A673 (cell line): ENCODE data around the gene GPN3.

Experiments
- EZH2 ChIP-seq: fragments of 200-600 bp; sonication (generic); IDR thresholded peaks from 2 replicates; pipeline ENCODE4 v1.6.1; 2017; ENCODE audit warnings: borderline replicate concordance, low read depth, mild to moderate bottlenecking, mixed read lengths, antibody characterized with exemption, low read length; ENCODE audit not compliant: poor library complexity, severe bottlenecking
- TF ChIP-seq, protein P1 (sequence below): fragments of 300-800, 200-600 bp; sonication (generic); conservative IDR thresholded peaks from 2 replicates; pipeline ENCODE4 v1.5.1; 2017; ENCODE audit warnings: low read depth, mild to moderate bottlenecking, antibody characterized with exemption, low read length, moderate library complexity, mixed read lengths

DNA sequence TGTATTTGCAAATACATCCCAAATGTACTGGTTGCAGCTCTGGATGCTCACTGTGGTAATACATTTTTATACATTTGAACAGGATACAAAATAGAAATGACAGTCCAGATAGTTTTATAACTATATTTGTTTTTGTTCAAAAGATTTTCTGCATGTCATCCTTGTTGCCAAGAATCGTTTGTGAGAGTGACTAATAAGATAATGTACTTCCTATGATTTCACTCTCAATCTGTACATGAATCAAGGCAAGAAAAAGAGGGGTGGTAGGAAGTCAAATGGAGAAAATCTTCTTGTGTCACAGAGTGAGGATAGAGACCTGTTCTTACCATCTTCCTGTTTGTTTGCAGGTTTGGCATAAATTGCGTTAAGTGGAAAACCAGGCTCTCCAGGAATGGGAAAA is 31.8 kb downstream of the GPN3 start:
- TF ChIP-seq EZH2, result no peak
- TF ChIP-seq, protein P1, sequence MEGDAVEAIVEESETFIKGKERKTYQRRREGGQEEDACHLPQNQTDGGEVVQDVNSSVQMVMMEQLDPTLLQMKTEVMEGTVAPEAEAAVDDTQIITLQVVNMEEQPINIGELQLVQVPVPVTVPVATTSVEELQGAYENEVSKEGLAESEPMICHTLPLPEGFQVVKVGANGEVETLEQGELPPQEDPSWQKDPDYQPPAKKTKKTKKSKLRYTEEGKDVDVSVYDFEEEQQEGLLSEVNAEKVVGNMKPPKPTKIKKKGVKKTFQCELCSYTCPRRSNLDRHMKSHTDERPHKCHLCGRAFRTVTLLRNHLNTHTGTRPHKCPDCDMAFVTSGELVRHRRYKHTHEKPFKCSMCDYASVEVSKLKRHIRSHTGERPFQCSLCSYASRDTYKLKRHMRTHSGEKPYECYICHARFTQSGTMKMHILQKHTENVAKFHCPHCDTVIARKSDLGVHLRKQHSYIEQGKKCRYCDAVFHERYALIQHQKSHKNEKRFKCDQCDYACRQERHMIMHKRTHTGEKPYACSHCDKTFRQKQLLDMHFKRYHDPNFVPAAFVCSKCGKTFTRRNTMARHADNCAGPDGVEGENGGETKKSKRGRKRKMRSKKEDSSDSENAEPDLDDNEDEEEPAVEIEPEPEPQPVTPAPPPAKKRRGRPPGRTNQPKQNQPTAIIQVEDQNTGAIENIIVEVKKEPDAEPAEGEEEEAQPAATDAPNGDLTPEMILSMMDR, result no peak
